Endothelial cell of umbilical vein (primary cell): ENCODE measurements around the gene KRTAP10-12. TPM values are rescaled to one million over a fixed set of nuclear protein-coding genes. Genes with fewer than 3 reads are reported as not detected.

ENCODE experiments used
- BruUV-seq: library from RNA; stranded (reverse); fragments of 400-500 nt; replicated peaks from 2 replicates; lab custom pipeline; 2021; lab: Mats Ljungman, UMichigan
- CTCF ChIA-PET: fragments of 300-600, 350-600 bp; sonication (Branson Sonifier 250); formaldehyde crosslinking; loops from one replicate; lab custom pipeline; 2021; ENCODE audit warnings: antibody characterized with exemption, inconsistent platforms; lab: Charles Lee
- POLR2A ChIA-PET: fragments of 300-600, 350-600 bp; sonication (Branson Sonifier 250); formaldehyde crosslinking; loops from one replicate; lab custom pipeline; 2021; ENCODE audit warnings: antibody characterized with exemption, inconsistent platforms; lab: Charles Lee
- DNase-seq: peaks from one replicate; pipeline ENCODE4 v3.0.0-alpha.2; 2011; ENCODE audit warnings: low read depth, low spot score
- FAIRE-seq: peaks from 2 replicates; lab custom pipeline; 2011; peaks lifted over from hg19 to GRCh38; lab: Jason Lieb, UNC
- H2AFZ ChIP-seq: 2 replicates; pipeline ENCODE4 v1.6.0; 2012; ENCODE audit warnings: low read depth, low read length, control low read depth, inconsistent platforms
- H3K27ac ChIP-seq: 2 replicates; pipeline ENCODE4 v1.5.1; 2011; ENCODE audit warnings: low read depth, mild to moderate bottlenecking, control low read depth, low read length, moderate library complexity; ENCODE audit not compliant: insufficient read depth
- H3K27me3 ChIP-seq, 2 experiments: 2 replicates each; pipeline versions ENCODE4 v1.6.0 to v1.6.1; 2011; ENCODE audit warnings: low read length in 2 of 2, mixed read lengths in 1 of 2; ENCODE audit not compliant: control insufficient read depth in 2 of 2, insufficient read depth in 2 of 2
- H3K36me3 ChIP-seq, 2 experiments: 2 replicates in 1 of 2; 3 replicates in 1 of 2; pipeline ENCODE4 v1.5.1; 2011; ENCODE audit warnings: low read length in 2 of 2, mild to moderate bottlenecking in 1 of 2, moderate library complexity in 1 of 2; ENCODE audit not compliant: control insufficient read depth in 2 of 2, insufficient read depth in 2 of 2; ENCODE audit errors: extremely low read depth in 1 of 2
- H3K4me1 ChIP-seq: 3 replicates; pipeline ENCODE4 v1.5.1; 2011; ENCODE audit warnings: mild to moderate bottlenecking, low read length; ENCODE audit not compliant: control insufficient read depth, insufficient read depth; ENCODE audit errors: extremely low read depth
- H3K4me2 ChIP-seq: 2 replicates; pipeline ENCODE4 v1.6.1; 2011; ENCODE audit warnings: low read length, control low read depth, mixed read lengths; ENCODE audit not compliant: insufficient read depth
- H3K4me3 ChIP-seq, 3 experiments: fragments of 200-600 bp in 1 of 3; sonication (generic), shearing (Covaris generic) in 1 of 3; replicated peaks in 1 of 3; 2 replicates each; pipeline ENCODE4 v1.5.1; 2011 to 2016; ENCODE audit warnings: control low read depth in 3 of 3, low read length in 3 of 3, mild to moderate bottlenecking in 2 of 3, inconsistent platforms in 1 of 3, low read depth in 1 of 3, moderate library complexity in 1 of 3; ENCODE audit not compliant: insufficient read depth in 1 of 3
- H3K79me2 ChIP-seq: 2 replicates; pipeline ENCODE4 v1.6.0; 2012; ENCODE audit warnings: low read length, inconsistent platforms; ENCODE audit not compliant: control insufficient read depth, insufficient read depth
- H3K9ac ChIP-seq: replicated peaks from 2 replicates; pipeline ENCODE3; 2011; ENCODE audit warnings: low read length, control low read depth; ENCODE audit not compliant: insufficient read depth; ENCODE audit errors: extremely low read depth
- H3K9me1 ChIP-seq: replicated peaks from 3 replicates; pipeline ENCODE4 v1.6.0; 2011; ENCODE audit warnings: mild to moderate bottlenecking, low read length; ENCODE audit not compliant: control insufficient read depth, insufficient read depth; ENCODE audit errors: extremely low read depth
- H3K9me3 ChIP-seq: replicated peaks from 2 replicates; pipeline ENCODE4 v1.5.1; 2012; ENCODE audit warnings: low read length, inconsistent platforms; ENCODE audit not compliant: control insufficient read depth, insufficient read depth
- H4K20me1 ChIP-seq: replicated peaks from 2 replicates; pipeline ENCODE3; 2011; ENCODE audit warnings: mild to moderate bottlenecking, low read length; ENCODE audit not compliant: control insufficient read depth, insufficient read depth; ENCODE audit errors: extremely low read depth
- EZH2 ChIP-seq: IDR thresholded peaks from 2 replicates; pipeline ENCODE4 v1.6.1; 2012; ENCODE audit warnings: borderline replicate concordance, low read depth, mild to moderate bottlenecking, moderate library complexity, low read length, inconsistent platforms; ENCODE audit not compliant: severe bottlenecking
- FOS ChIP-seq: IDR thresholded peaks from 2 replicates; pipeline ENCODE4 v1.6.1; 2011; ENCODE audit warnings: mild to moderate bottlenecking, low read length, moderate library complexity, borderline replicate concordance; ENCODE audit not compliant: insufficient read depth
- GATA2 ChIP-seq: IDR thresholded peaks from 2 replicates; pipeline ENCODE4 v1.7.0; 2011; ENCODE audit warnings: low read depth, mild to moderate bottlenecking, moderate library complexity, mixed read lengths, low read length; ENCODE audit not compliant: insufficient read length, insufficient read depth
- JUN ChIP-seq: IDR thresholded peaks from 2 replicates; pipeline ENCODE4 v1.6.1; 2011; ENCODE audit warnings: borderline replicate concordance, low read depth; ENCODE audit not compliant: insufficient read length, insufficient read depth
- MYC ChIP-seq: IDR thresholded peaks from one replicate; pipeline ENCODE4 v1.6.1; 2011; ENCODE audit warnings: mild to moderate bottlenecking, low read depth, low read length
- POLR2A ChIP-seq: IDR thresholded peaks from 2 replicates; pipeline ENCODE4 v1.6.1; 2012; ENCODE audit warnings: low read depth, mild to moderate bottlenecking, control low read depth, low read length
- POLR2AphosphoS5 ChIP-seq: IDR thresholded peaks from 2 replicates; pipeline ENCODE4 v1.6.1; 2012; ENCODE audit warnings: low read depth, mild to moderate bottlenecking, control low read depth, low read length, moderate library complexity; ENCODE audit not compliant: insufficient read depth
- dilution Hi-C: fragments of 300-500 bp; cut with MboI; formaldehyde crosslinking; loops from one replicate; pipeline ENCODE4 v1.15.0; 2019; ENCODE audit warnings: low sequenced_read_pairs; ENCODE audit not compliant: extremely low pct_ligation_motif_present
- intact Hi-C: fragments of 100-400 bp; cut with micrococcal nuclease; formaldehyde crosslinking; loops from one replicate; pipeline ENCODE4 v1.10.0; 2022
- polyA plus RNA-seq, 4 experiments: library from polyadenylated mRNA; depleted of rRNA in 3 of 4; stranded (reverse) in 3 of 4; unstranded in 1 of 4; fragments of >200 nt; gene quantifications; 2 replicates each; pipeline versions ENCODE4 v1.2.1 to v1.2.3, GENCODE V29; 2011 to 2012; ENCODE audit warnings: missing spikeins in 1 of 4
- total RNA-seq: library from RNA; stranded (reverse); gene quantifications from 2 replicates; pipeline ENCODE4 v1.2.3, GENCODE V29; 2021
- TF ChIP-seq, protein P1 (sequence below), 2 donors: IDR thresholded peaks; 1 replicate in 1 of 2; 2 replicates in 1 of 2; pipeline ENCODE4 v1.5.1; 2011; ENCODE audit warnings: low read length in 2 of 2, mild to moderate bottlenecking in 2 of 2, moderate library complexity in 2 of 2, control low read depth in 1 of 2, inconsistent platforms in 1 of 2, low read depth in 1 of 2; ENCODE audit not compliant: insufficient read depth in 1 of 2; ENCODE audit errors: extremely low read depth in 1 of 2
- TF ChIP-seq, protein P2 (sequence below): IDR thresholded peaks from 2 replicates; pipeline ENCODE4 v1.6.1; 2011; ENCODE audit not compliant: insufficient read depth, insufficient read length

The KRTAP10-12 gene
- total and polyA plus RNA-seq, 2 donors (not counting 3 experiments of a cell fraction or from before 2014, with no cell fraction given), result not detected

DNA sequence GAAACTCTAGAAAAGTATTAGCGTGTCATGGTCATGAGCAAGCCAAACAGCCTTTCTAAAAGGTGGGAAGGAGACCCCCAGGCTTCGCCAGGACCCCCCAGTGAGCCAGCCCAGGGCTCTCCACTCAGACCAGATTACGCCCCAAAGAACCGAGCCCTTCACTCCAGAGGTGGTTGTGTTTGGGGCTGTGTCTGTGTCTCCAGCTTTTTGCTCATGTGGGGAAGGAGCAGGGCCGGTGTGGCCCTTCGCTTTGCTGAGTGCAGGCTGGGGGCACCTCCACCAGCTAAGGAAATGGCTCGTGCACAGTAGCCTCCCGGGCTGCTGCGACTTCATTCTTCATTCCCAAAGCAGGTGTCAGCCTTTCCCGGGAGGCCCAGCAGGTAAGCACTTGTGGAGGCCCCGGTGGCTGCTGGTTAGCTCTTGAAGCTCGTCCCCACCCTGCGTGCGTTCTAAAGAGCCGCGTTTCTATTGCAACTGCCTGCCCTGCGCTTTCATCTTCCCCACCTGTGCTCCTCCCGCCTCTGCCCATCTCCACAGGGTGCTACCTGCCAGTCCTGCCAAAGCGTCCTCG lies 13.9 kb downstream of the KRTAP10-12 start:
- Histone ChIP-seq H4K20me1 (no peaks in the 10 kb centered on the region), H3K36me3 (no peaks in the 10 kb centered on the region), H3K27me3 (peaks cover 84 to 93% of the 10 kb centered on the region in 2 experiments), H3K27ac (no peak overlapping the region), H2AFZ (no peak overlapping the region), H3K4me3 (no peak overlapping the region), H3K4me1 (peaks cover 5% of the 10 kb centered on the region), H3K9me1 (no peaks in the 10 kb centered on the region), H3K79me2 (no peaks in the 10 kb centered on the region), H3K9ac (no peak overlapping the region), H3K9me3 (no peaks in the 10 kb centered on the region), H3K4me2 (no peak overlapping the region)
- intact Hi-C loops, result no loop called here
- dilution Hi-C loops, result no loop called here
- ChIA-PET POLR2A (no interaction called here), CTCF (interaction anchor here (0.5 to 1.7 kb wide), 3 partner anchors 32 to 726 kb away, joined by 4 to 10 read pairs (median 4); no protein-coding TSS in a partner anchor)
- DNase-seq, result no peak
- TF ChIP-seq POLR2A (no peak), POLR2AphosphoS5 (no peak), JUN (no peak), MYC (no peak), FOS (no peak), EZH2 (no peak), GATA2 (no peak)
- TF ChIP-seq, protein P1, sequence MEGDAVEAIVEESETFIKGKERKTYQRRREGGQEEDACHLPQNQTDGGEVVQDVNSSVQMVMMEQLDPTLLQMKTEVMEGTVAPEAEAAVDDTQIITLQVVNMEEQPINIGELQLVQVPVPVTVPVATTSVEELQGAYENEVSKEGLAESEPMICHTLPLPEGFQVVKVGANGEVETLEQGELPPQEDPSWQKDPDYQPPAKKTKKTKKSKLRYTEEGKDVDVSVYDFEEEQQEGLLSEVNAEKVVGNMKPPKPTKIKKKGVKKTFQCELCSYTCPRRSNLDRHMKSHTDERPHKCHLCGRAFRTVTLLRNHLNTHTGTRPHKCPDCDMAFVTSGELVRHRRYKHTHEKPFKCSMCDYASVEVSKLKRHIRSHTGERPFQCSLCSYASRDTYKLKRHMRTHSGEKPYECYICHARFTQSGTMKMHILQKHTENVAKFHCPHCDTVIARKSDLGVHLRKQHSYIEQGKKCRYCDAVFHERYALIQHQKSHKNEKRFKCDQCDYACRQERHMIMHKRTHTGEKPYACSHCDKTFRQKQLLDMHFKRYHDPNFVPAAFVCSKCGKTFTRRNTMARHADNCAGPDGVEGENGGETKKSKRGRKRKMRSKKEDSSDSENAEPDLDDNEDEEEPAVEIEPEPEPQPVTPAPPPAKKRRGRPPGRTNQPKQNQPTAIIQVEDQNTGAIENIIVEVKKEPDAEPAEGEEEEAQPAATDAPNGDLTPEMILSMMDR (IDR thresholded peaks at IDR 0.05; ENCODE audit: extremely low read depth in 1 of 2, insufficient read depth in 1 of 2, low read depth in 1 of 2, low read length in 2 of 2), result no peak
- TF ChIP-seq, protein P2, sequence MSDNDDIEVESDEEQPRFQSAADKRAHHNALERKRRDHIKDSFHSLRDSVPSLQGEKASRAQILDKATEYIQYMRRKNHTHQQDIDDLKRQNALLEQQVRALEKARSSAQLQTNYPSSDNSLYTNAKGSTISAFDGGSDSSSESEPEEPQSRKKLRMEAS, result no peak
- FAIRE-seq, result no peak
- no TSS peak for BruUV-seq
